Liver (tissue), 9 donors: ENCODE measurements around the gene WDR76. TPM values are rescaled to one million over a fixed set of nuclear protein-coding genes. Genes with fewer than 3 reads are reported as not detected.

Source experiments
- DNase-seq: peaks from one replicate; pipeline ENCODE4 v3.0.0-alpha.2; 2017; ENCODE audit warnings: low spot score
- H3K27ac ChIP-seq, 2 donors: one replicate each; pipeline ENCODE4 v1.7.0; 2013; ENCODE audit warnings: inconsistent platforms in 2 of 2, low read length in 2 of 2, control low read depth in 1 of 2, low read depth in 1 of 2, mild to moderate bottlenecking in 1 of 2
- H3K27me3 ChIP-seq, 4 donors: one replicate each; pipeline versions ENCODE4 v1.6.1 to v1.7.0; 2013; ENCODE audit warnings: low read length in 3 of 4, inconsistent platforms in 1 of 4, mild to moderate bottlenecking in 1 of 4, moderate library complexity in 1 of 4; ENCODE audit not compliant: control insufficient read depth in 4 of 4, insufficient read depth in 4 of 4
- H3K36me3 ChIP-seq, 4 donors: one replicate each; pipeline versions ENCODE4 v1.6.1 to v1.7.0; 2013; ENCODE audit warnings: low read length in 3 of 4, mild to moderate bottlenecking in 3 of 4, low read depth in 1 of 4, moderate library complexity in 1 of 4; ENCODE audit not compliant: control insufficient read depth in 4 of 4, insufficient read depth in 3 of 4
- H3K4me1 ChIP-seq, 4 donors: one replicate each; pipeline versions ENCODE4 v1.6.1 to v1.7.0; 2013; ENCODE audit warnings: low read length in 3 of 4, mild to moderate bottlenecking in 3 of 4, moderate library complexity in 1 of 4; ENCODE audit not compliant: control insufficient read depth in 4 of 4, insufficient read depth in 4 of 4
- H3K4me3 ChIP-seq, 3 donors: one replicate each; pipeline versions ENCODE4 v1.6.1 to v1.7.0; 2013; ENCODE audit warnings: low read length in 3 of 3, control low read depth in 1 of 3, low read depth in 1 of 3, mild to moderate bottlenecking in 1 of 3
- H3K9ac ChIP-seq, 2 donors: one replicate each; pipeline ENCODE4 v1.7.0; 2013; ENCODE audit warnings: low read length in 2 of 2, mild to moderate bottlenecking in 2 of 2, moderate library complexity in 2 of 2, control low read depth in 1 of 2, low read depth in 1 of 2
- H3K9me3 ChIP-seq, 4 donors: one replicate each; pipeline versions ENCODE4 v1.6.1 to v1.7.0; 2013; ENCODE audit warnings: low read length in 3 of 4; ENCODE audit not compliant: control insufficient read depth in 4 of 4
- ATF3 ChIP-seq: IDR thresholded peaks from 2 replicates; pipeline ENCODE4 v1.6.1; 2016; ENCODE audit warnings: antibody characterized with exemption
- CTCF ChIP-seq: fragments of 150-350 bp; IDR thresholded peaks from 2 replicates; pipeline ENCODE4 v1.5.1; 2017; ENCODE audit warnings: improper control_type of control experiment, low read depth, low read length; ENCODE audit not compliant: missing input control
- EGR1 ChIP-seq, 2 donors: IDR thresholded peaks; 2 replicates each; pipeline ENCODE4 v1.6.1; 2016 to 2018; ENCODE audit warnings: antibody characterized with exemption in 2 of 2, low read depth in 2 of 2
- FOXA1 ChIP-seq: IDR thresholded peaks from 2 replicates; pipeline ENCODE4 v1.6.1; 2016; ENCODE audit warnings: antibody characterized with exemption
- FOXA2 ChIP-seq: IDR thresholded peaks from 2 replicates; pipeline ENCODE4 v1.6.1; 2016; ENCODE audit warnings: antibody characterized with exemption
- GABPA ChIP-seq, 2 donors: IDR thresholded peaks in 1 of 2; conservative IDR thresholded peaks in 1 of 2; 2 replicates each; pipeline ENCODE4 v1.6.1; 2016; ENCODE audit warnings: antibody characterized with exemption in 2 of 2, mild to moderate bottlenecking in 1 of 2, moderate library complexity in 1 of 2
- HNF4A ChIP-seq, 2 donors: conservative IDR thresholded peaks; 2 replicates each; pipeline ENCODE4 v1.6.1; 2016; ENCODE audit warnings: antibody characterized with exemption in 2 of 2, mild to moderate bottlenecking in 2 of 2
- MAX ChIP-seq: IDR thresholded peaks from 2 replicates; pipeline ENCODE4 v1.6.1; 2016; ENCODE audit warnings: antibody characterized with exemption
- NR2F2 ChIP-seq: IDR thresholded peaks from 2 replicates; pipeline ENCODE4 v1.6.1; 2016; ENCODE audit warnings: antibody characterized with exemption
- RAD21 ChIP-seq, 2 donors: IDR thresholded peaks; 2 replicates each; pipeline ENCODE4 v1.6.1; 2016; ENCODE audit warnings: antibody characterized with exemption in 2 of 2, mild to moderate bottlenecking in 2 of 2
- REST ChIP-seq: IDR thresholded peaks from 2 replicates; pipeline ENCODE4 v1.6.1; 2016; ENCODE audit warnings: antibody characterized with exemption, mild to moderate bottlenecking
- RXRA ChIP-seq, 2 donors: IDR thresholded peaks; 2 replicates each; pipeline ENCODE4 v1.6.1; 2017 to 2018; ENCODE audit warnings: antibody characterized with exemption in 2 of 2, mild to moderate bottlenecking in 1 of 2
- SP1 ChIP-seq: IDR thresholded peaks from 2 replicates; pipeline ENCODE4 v1.6.1; 2018; ENCODE audit warnings: antibody characterized with exemption, mild to moderate bottlenecking
- TAF1 ChIP-seq: conservative IDR thresholded peaks from 2 replicates; pipeline ENCODE4 v1.6.1; 2016; ENCODE audit warnings: antibody characterized with exemption, mild to moderate bottlenecking
- YY1 ChIP-seq: IDR thresholded peaks from 2 replicates; pipeline ENCODE4 v1.6.1; 2016; ENCODE audit warnings: antibody characterized with exemption, mild to moderate bottlenecking
- ZBTB33 ChIP-seq: IDR thresholded peaks from 2 replicates; pipeline ENCODE4 v1.6.1; 2016; ENCODE audit warnings: antibody characterized with exemption
- WGBS: extraction: QIAGEN DNeasy Blood & Tissue Kit; methylation state at CpG from one replicate; pipeline ENCODE4 v1.1.7; 2013; 5-methylcytosine and 5-hydroxymethylcytosine counted together
- polyA plus RNA-seq, 2 donors: library from polyadenylated mRNA; stranded (reverse) in 1 of 2; unstranded in 1 of 2; fragments of 200-250 nt in 1 of 2; fragments of >200 nt in 1 of 2; fragmentation: Nextera tagmentation in 1 of 2; extraction: Ambion mirVana in 1 of 2; gene quantifications; one replicate each; pipeline versions ENCODE4 v1.2.1 to v1.2.3, GENCODE V29; 2013 to 2015
- total RNA-seq, 2 donors: library from RNA; depleted of rRNA; stranded (reverse); fragments of >200 nt; gene quantifications; one replicate each; pipeline ENCODE4 v1.2.3, GENCODE V29; 2014
- donor health status: healthy.
- donor health status: healthy.
- donor health status: healthy.
- donor health status: healthy.
- donor health status: healthy.

The WDR76 gene
- total and polyA plus RNA-seq, 4 donors, result 0.44 to 17.4 (median 0.81) TPM

GRCh38 chr15:43903864-43904290 is 77.1 kb downstream of the WDR76 start:
- Histone ChIP-seq H3K27ac (no peak overlapping the region), H3K27me3 (no peaks in the 10 kb centered on the region), H3K9ac (no peak overlapping the region), H3K4me3 (no peak overlapping the region), H3K36me3 (no peaks in the 10 kb centered on the region), H3K4me1 (no peaks in the 10 kb centered on the region), H3K9me3 (no peaks in the 10 kb centered on the region)
- DNase-seq, result peak; percentile 53
- 28% methylated on average over 8 of the region's 8 CpGs for WGBS
- TF ChIP-seq ZBTB33 (no peak), SP1 (no peak), REST (no peak), FOXA1 (no peak), RAD21 (IDR thresholded peaks at IDR 0.05) (peak; percentile 73 to 81), HNF4A (conservative IDR thresholded peaks at IDR 0.05) (no peak), ATF3 (no peak), YY1 (no peak), NR2F2 (no peak), RXRA (IDR thresholded peaks at IDR 0.05) (no peak), TAF1 (no peak), EGR1 (IDR thresholded peaks at IDR 0.05; ENCODE audit: low read depth in 2 of 2) (no peak), GABPA (IDR thresholded peaks at IDR 0.05 in 1 of 2, conservative IDR thresholded peaks at IDR 0.05 in 1 of 2) (no peak), FOXA2 (no peak), CTCF (peak; percentile 56), MAX (no peak)

- H3K9me3 ChIP-seq, result no peaks in the 10 kb centered on the region
- H3K27ac ChIP-seq, result no peak overlapping the region
- no peak for TF ChIP-seq GABPA (IDR thresholded peaks at IDR 0.05 in 1 of 2, conservative IDR thresholded peaks at IDR 0.05 in 1 of 2)
- TF ChIP-seq CTCF, result no peak
- TF ChIP-seq RXRA (IDR thresholded peaks at IDR 0.05), result no peak
- TF ChIP-seq REST, result no peak
- TF ChIP-seq FOXA1, result no peak
- no peak for TF ChIP-seq YY1
- TF ChIP-seq TAF1, result no peak
- TF ChIP-seq NR2F2, result no peak
- no peak for TF ChIP-seq MAX
- TF ChIP-seq EGR1 (IDR thresholded peaks at IDR 0.05; ENCODE audit: low read depth in 2 of 2), result no peak
- TF ChIP-seq ATF3, result no peak
- no peak for TF ChIP-seq FOXA2
Observed at GRCh38 chr15:43905755-43906154, 79.0 kb downstream of the WDR76 start.

More at GRCh38 chr15:43905755-43906154, 79.0 kb downstream of the WDR76 start:
- Histone ChIP-seq H3K4me1 (no peaks in the 10 kb centered on the region), H3K4me3 (no peak overlapping the region), H3K27me3 (no peaks in the 10 kb centered on the region), H3K9ac (no peak overlapping the region), H3K36me3 (no peaks in the 10 kb centered on the region)
- no peak for DNase-seq
- WGBS, result 93% methylated on average over 7 of the region's 7 CpGs
